ENCODE measurements around the gene COL5A1.

DNA sequence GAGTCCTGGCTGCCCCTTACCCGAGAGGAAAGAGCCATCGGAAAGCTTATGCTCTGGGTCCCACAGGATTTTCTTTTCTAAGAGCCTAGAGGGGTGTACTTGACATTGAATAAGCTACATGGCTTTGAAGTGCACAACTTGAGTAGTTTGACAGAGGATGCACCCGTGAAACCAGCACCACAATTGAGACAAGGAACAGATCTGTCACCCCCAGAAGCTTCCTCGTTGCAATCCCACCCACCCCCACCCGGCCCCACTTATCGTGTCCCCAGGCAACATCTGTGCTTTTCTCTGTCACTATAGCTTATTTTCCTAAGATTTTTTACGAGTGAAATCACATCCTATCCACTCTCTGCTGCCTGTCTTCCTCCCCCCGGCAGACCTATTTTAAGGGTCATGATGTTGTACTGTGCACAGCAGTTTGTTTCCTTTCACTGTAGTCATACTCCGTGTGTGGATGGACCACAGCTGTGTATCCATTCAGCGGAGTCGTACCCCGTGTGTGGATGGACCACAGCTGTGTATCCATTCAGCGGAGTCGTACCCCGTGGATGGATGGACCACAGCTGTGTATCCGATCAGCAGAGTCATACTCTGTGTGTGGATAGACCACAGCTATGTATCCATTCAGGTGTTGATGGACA is 230.2 kb downstream of the COL5A1 start:
- TF ChIP-seq, protein P1, sequence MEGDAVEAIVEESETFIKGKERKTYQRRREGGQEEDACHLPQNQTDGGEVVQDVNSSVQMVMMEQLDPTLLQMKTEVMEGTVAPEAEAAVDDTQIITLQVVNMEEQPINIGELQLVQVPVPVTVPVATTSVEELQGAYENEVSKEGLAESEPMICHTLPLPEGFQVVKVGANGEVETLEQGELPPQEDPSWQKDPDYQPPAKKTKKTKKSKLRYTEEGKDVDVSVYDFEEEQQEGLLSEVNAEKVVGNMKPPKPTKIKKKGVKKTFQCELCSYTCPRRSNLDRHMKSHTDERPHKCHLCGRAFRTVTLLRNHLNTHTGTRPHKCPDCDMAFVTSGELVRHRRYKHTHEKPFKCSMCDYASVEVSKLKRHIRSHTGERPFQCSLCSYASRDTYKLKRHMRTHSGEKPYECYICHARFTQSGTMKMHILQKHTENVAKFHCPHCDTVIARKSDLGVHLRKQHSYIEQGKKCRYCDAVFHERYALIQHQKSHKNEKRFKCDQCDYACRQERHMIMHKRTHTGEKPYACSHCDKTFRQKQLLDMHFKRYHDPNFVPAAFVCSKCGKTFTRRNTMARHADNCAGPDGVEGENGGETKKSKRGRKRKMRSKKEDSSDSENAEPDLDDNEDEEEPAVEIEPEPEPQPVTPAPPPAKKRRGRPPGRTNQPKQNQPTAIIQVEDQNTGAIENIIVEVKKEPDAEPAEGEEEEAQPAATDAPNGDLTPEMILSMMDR (conservative IDR thresholded peaks at IDR 0.05), result no peak
- no peak for TF ChIP-seq ZFX (IDR thresholded peaks at IDR 0.05)

All from C4-2B (cell line).